HCT116 (cell line): ENCODE data around the gene TOLLIP. TPM values are rescaled to one million over a fixed set of nuclear protein-coding genes. Genes with fewer than 3 reads are reported as not detected.

ENCODE experiments used
- ATAC-seq: fragments of 200-7000 bp; cut with Tn5 transposase; 2 replicates; pipeline ENCODE4 v1.9.1; 2020; ENCODE audit warnings: mild to moderate bottlenecking, moderate library complexity
- BruUV-seq: library from RNA; stranded (reverse); fragments of 400-500 nt; replicated peaks from 2 replicates; lab custom pipeline; 2021; lab: Mats Ljungman, UMichigan
- CTCF ChIA-PET: fragments of 300-600 bp; sonication (Branson Sonifier 250); formaldehyde crosslinking; loops from one replicate; lab custom pipeline; 2021; ENCODE audit warnings: antibody characterized with exemption; lab: Charles Lee
- POLR2A ChIA-PET: fragments of 300-600, 350-600 bp; sonication (Branson Sonifier 250); formaldehyde crosslinking; loops from one replicate; lab custom pipeline; 2021; ENCODE audit warnings: antibody characterized with exemption; lab: Charles Lee
- RAD21 ChIA-PET, 2 experiments: fragments of 300-600 bp; sonication (Branson Sonifier 250); formaldehyde crosslinking; loops; one replicate each; lab custom pipeline; 2023; ENCODE audit warnings: low total read pairs in 2 of 2; ENCODE audit not compliant: uncharacterized antibody in 2 of 2, unreplicated experiment in 2 of 2, low non-redundant PET in 1 of 2; lab: Charles Lee
- DNase-seq: peaks from one replicate; pipeline ENCODE4 v3.0.0-alpha.2; 2010; ENCODE audit warnings: low read depth, low spot score
- H2AFZ ChIP-seq: fragments of 200-600 bp; shearing (Covaris generic), sonication (generic); 2 replicates; pipeline ENCODE4 v1.6.1; 2017; ENCODE audit warnings: low read depth, mixed run types, mixed read lengths, antibody characterized with exemption, low read length; ENCODE audit not compliant: poor library complexity, severe bottlenecking
- H3K27ac ChIP-seq: 2 replicates; pipeline ENCODE4 v1.5.1; 2012; ENCODE audit warnings: low read depth, low read length
- H3K27me3 ChIP-seq: fragments of 200-600 bp; sonication (generic); 2 replicates; pipeline ENCODE4 v1.6.1; 2016; ENCODE audit warnings: mixed run types, low read length, mixed read lengths; ENCODE audit not compliant: insufficient read depth
- H3K36me3 ChIP-seq, 2 experiments: fragments of 200-500 bp in 1 of 2; fragments of 200-600 bp in 1 of 2; sonication (Bioruptor generic) in 1 of 2; sonication (generic) in 1 of 2; 2 replicates each; pipeline versions ENCODE4 v1.5.1 to v1.6.1; 2014 to 2016; ENCODE audit warnings: low read length in 2 of 2, inconsistent platforms in 1 of 2, mixed read lengths in 1 of 2, mixed run types in 1 of 2; ENCODE audit not compliant: insufficient read depth in 2 of 2, control insufficient read depth in 1 of 2
- H3K4me1 ChIP-seq, 2 experiments: fragments of 200-600 bp in 1 of 2; sonication (generic) in 1 of 2; 2 replicates each; pipeline versions ENCODE4 v1.5.1 to v1.6.1; 2012 to 2017; ENCODE audit warnings: low read length in 2 of 2, inconsistent platforms in 1 of 2, mild to moderate bottlenecking in 1 of 2, mixed read lengths in 1 of 2, mixed run types in 1 of 2, moderate library complexity in 1 of 2; ENCODE audit not compliant: insufficient read depth in 2 of 2, control insufficient read depth in 1 of 2
- H3K4me2 ChIP-seq: fragments of 200-600 bp; sonication (generic); 2 replicates; pipeline ENCODE4 v1.6.1; 2017; ENCODE audit warnings: mixed run types, low read length, mixed read lengths
- H3K4me3 ChIP-seq, 2 experiments: fragments of 200-600 bp in 1 of 2; sonication (generic) in 1 of 2; replicated peaks in 1 of 2; 2 replicates each; pipeline ENCODE4 v1.5.1; 2011 to 2016; ENCODE audit warnings: low read length in 2 of 2, control low read depth in 1 of 2, low read depth in 1 of 2, mild to moderate bottlenecking in 1 of 2, mixed read lengths in 1 of 2, mixed run types in 1 of 2
- H3K79me2 ChIP-seq: fragments of 200-600 bp; sonication (generic); 2 replicates; pipeline ENCODE4 v1.6.1; 2017; ENCODE audit warnings: mild to moderate bottlenecking, mixed run types, low read length, moderate library complexity, mixed read lengths; ENCODE audit not compliant: insufficient read depth
- H3K9ac ChIP-seq: fragments of 200-600 bp; sonication (generic); 2 replicates; pipeline ENCODE4 v1.6.1; 2016; ENCODE audit warnings: low read length, mixed read lengths
- H3K9me2 ChIP-seq: fragments of 200-600 bp; sonication (generic), shearing (Covaris generic); 2 replicates; pipeline ENCODE4 v1.6.1; 2017; ENCODE audit warnings: mixed run types, mild to moderate bottlenecking, moderate library complexity; ENCODE audit not compliant: insufficient read depth
- H3K9me3 ChIP-seq, 2 experiments: fragments of 200-500 bp in 1 of 2; fragments of 200-600 bp in 1 of 2; sonication (Bioruptor generic) in 1 of 2; sonication (generic) in 1 of 2; 2 replicates each; pipeline ENCODE4 v1.6.1; 2014 to 2017; ENCODE audit warnings: low read length in 2 of 2, mixed read lengths in 2 of 2, inconsistent platforms in 1 of 2, low read depth in 1 of 2, mild to moderate bottlenecking in 1 of 2, mixed run types in 1 of 2, moderate library complexity in 1 of 2; ENCODE audit not compliant: control insufficient read depth in 1 of 2, insufficient read depth in 1 of 2
- H4K20me1 ChIP-seq: fragments of 200-600 bp; sonication (generic), shearing (Covaris generic); 2 replicates; pipeline ENCODE4 v1.6.1; 2017; ENCODE audit warnings: mixed run types, mild to moderate bottlenecking, moderate library complexity; ENCODE audit not compliant: insufficient read depth
- CBX3 ChIP-seq: IDR thresholded peaks from 2 replicates; pipeline ENCODE4 v1.6.1; 2012; ENCODE audit warnings: low read depth
- CEBPB ChIP-seq: IDR thresholded peaks from 2 replicates; pipeline ENCODE4 v1.6.1; 2012; ENCODE audit warnings: low read depth
- CTCF ChIP-seq, 3 experiments: fragments of 200-600 bp in 1 of 3; sonication (generic) in 1 of 3; IDR thresholded peaks in 2 of 3; conservative IDR thresholded peaks in 1 of 3; 2 replicates each; pipeline ENCODE4 v1.5.1; 2012 to 2017; ENCODE audit warnings: low read depth in 2 of 3, low read length in 2 of 3, antibody characterized with exemption in 1 of 3, borderline replicate concordance in 1 of 3, control low read depth in 1 of 3, mild to moderate bottlenecking in 1 of 3, mixed read lengths in 1 of 3, mixed run types in 1 of 3, moderate library complexity in 1 of 3; ENCODE audit not compliant: insufficient read depth in 1 of 3
- EGR1 ChIP-seq: IDR thresholded peaks from 2 replicates; pipeline ENCODE4 v1.6.1; 2012; ENCODE audit warnings: low read depth
- FOSL1 ChIP-seq: IDR thresholded peaks from 2 replicates; pipeline ENCODE4 v1.6.1; 2012; ENCODE audit warnings: low read depth
- JUND ChIP-seq: IDR thresholded peaks from 2 replicates; pipeline ENCODE4 v1.6.1; 2012
- MAX ChIP-seq: IDR thresholded peaks from 2 replicates; pipeline ENCODE4 v1.6.1; 2012
- REST ChIP-seq: IDR thresholded peaks from 2 replicates; pipeline ENCODE4 v1.6.1; 2012; ENCODE audit warnings: low read depth
- SIN3A ChIP-seq: IDR thresholded peaks from 2 replicates; pipeline ENCODE4 v1.6.1; 2012; ENCODE audit warnings: low read depth
- SP1 ChIP-seq: IDR thresholded peaks from 2 replicates; pipeline ENCODE4 v1.6.1; 2012; ENCODE audit warnings: low read depth
- SRF ChIP-seq: IDR thresholded peaks from 2 replicates; pipeline ENCODE4 v1.6.1; 2012; ENCODE audit warnings: low read depth
- YY1 ChIP-seq: IDR thresholded peaks from 2 replicates; pipeline ENCODE4 v1.6.1; 2011; ENCODE audit warnings: low read length, low read depth, moderate library complexity, mild to moderate bottlenecking; ENCODE audit not compliant: insufficient replicate concordance; ENCODE audit errors: extremely low read depth
- ZFX ChIP-seq: fragments of 450-650 bp; IDR thresholded peaks from 2 replicates; pipeline ENCODE4 v1.6.1; 2017
- intact Hi-C: fragments of 100-400 bp; cut with micrococcal nuclease; formaldehyde crosslinking; loops from 2 replicates; pipeline ENCODE4 v1.10.0; 2022
- total RNA-seq: library from RNA; stranded (reverse); gene quantifications from one replicate; pipeline ENCODE4 v1.2.1, GENCODE V29; 2021; ENCODE audit not compliant: unreplicated experiment

The TOLLIP gene
- total RNA-seq, 1 experiment from 2014 or later, result 28.5 TPM

GRCh38 chr11:1333091-1333772, 23.8 kb upstream of the TOLLIP start (continued):
- TF ChIP-seq REST, result no peak
- TF ChIP-seq FOSL1, result no peak
- TF ChIP-seq CBX3, result no peak
- TF ChIP-seq CEBPB, result no peak

- H3K27me3 ChIP-seq, result no peaks in the 10 kb centered on the region
- no peak overlapping the region for H3K4me3 ChIP-seq
- ChIA-PET CTCF (no interaction called here), RAD21 (no interaction called here), POLR2A (no interaction called here)
- H3K9me3 ChIP-seq, result peaks cover 0 to 17% of the 10 kb centered on the region in 2 experiments; a peak in 2 of 4 replicates
- no peak for DNase-seq
- no TSS peak for BruUV-seq
- peaks cover 3% of the 10 kb centered on the region in 2 experiments for H3K4me1 ChIP-seq
- H3K27ac ChIP-seq, result no peak overlapping the region
- no peak overlapping the region for H3K4me2 ChIP-seq
- no peaks in the 10 kb centered on the region for H3K79me2 ChIP-seq
- no peak overlapping the region for H2AFZ ChIP-seq
- no peak for ATAC-seq
- H3K9ac ChIP-seq, result no peak overlapping the region
- H3K36me3 ChIP-seq, result no peaks in the 10 kb centered on the region
- no peak for TF ChIP-seq ZFX
- no peak for TF ChIP-seq MAX
- no peak for TF ChIP-seq SRF
- no peak for TF ChIP-seq SIN3A
- no peak for TF ChIP-seq FOSL1
- TF ChIP-seq SP1, result no peak
- no peak for TF ChIP-seq YY1
- no peak for TF ChIP-seq CTCF (IDR thresholded peaks at IDR 0.05 in 2 of 3, conservative IDR thresholded peaks at IDR 0.05 in 1 of 3; ENCODE audit: borderline replicate concordance in 1 of 3, insufficient read depth in 1 of 3, low read depth in 2 of 3, low read length in 2 of 3)
- TF ChIP-seq JUND, result no peak
- no peak for TF ChIP-seq REST
- no peak for TF ChIP-seq EGR1
- H4K20me1 ChIP-seq, result no peaks in the 10 kb centered on the region
- intact Hi-C loops, result no loop called here
- H3K9me2 ChIP-seq, result no peaks in the 10 kb centered on the region
These were observed 21.0 kb upstream of the TOLLIP start for GRCh38 chr11:1330473-1330872.
